ENCODE measurements around the gene PAX7.

PAX7 gene

GRCh38 chr1:18618546-18619466, 11.8 kb upstream of the PAX7 start:
- no peak for DNase-seq

GRCh38 chr1:18619467-18619835, 11.2 kb upstream of the PAX7 start:
- DNase-seq: no peak

GRCh38 chr1:18628511-18628910, 2.1 kb upstream of the PAX7 start:
- DNase-seq: no peak

GRCh38 chr1:18629659-18630510, 761 bp upstream of the PAX7 start:
- DNase-seq: no peak

- DNase-seq: no peak
Observed at GRCh38 chr1:18631496-18632217, 1.0 kb downstream of the PAX7 start.

GRCh38 chr1:18632218-18632588, 1.6 kb downstream of the PAX7 start:
- DNase-seq: no peak

- no peak for DNase-seq
Observed at GRCh38 chr1:18632783-18633421, 2.3 kb downstream of the PAX7 start.

- DNase-seq: no peak
Observed at GRCh38 chr1:18633422-18634155, 2.9 kb downstream of the PAX7 start.

- DNase-seq: no peak
Observed at GRCh38 chr1:18634276-18634675, 3.6 kb downstream of the PAX7 start.

GRCh38 chr1:18635070-18635577, 4.5 kb downstream of the PAX7 start:
- no peak for DNase-seq

GRCh38 chr1:18635891-18636595, 5.4 kb downstream of the PAX7 start:
- no peak for DNase-seq

- DNase-seq: no peak
Observed at GRCh38 chr1:18636596-18637508, 6.2 kb downstream of the PAX7 start.

- DNase-seq: no peak
Observed at GRCh38 chr1:18637511-18637960, 6.9 kb downstream of the PAX7 start.

GRCh38 chr1:18637962-18638834, 7.6 kb downstream of the PAX7 start:
- no peak for DNase-seq

GRCh38 chr1:18638835-18639364, 8.3 kb downstream of the PAX7 start:
- no peak for DNase-seq

GRCh38 chr1:18639368-18640055, 8.9 kb downstream of the PAX7 start:
- DNase-seq: no peak
